Naive thymus-derived CD8-positive, alpha-beta T cell (primary cell): ENCODE results near the gene SOCS7. TPM values are rescaled to one million over a fixed set of nuclear protein-coding genes. Genes with fewer than 3 reads are reported as not detected.

Experiments
- ATAC-seq, 2 donors: fragments of 150-1000 bp; cut with Tn5 transposase in 1 of 2; sonication (Bioruptor Pico), chemical (Tn5 transposase) in 1 of 2; 1 replicate in 1 of 2; 2 replicates in 1 of 2; pipeline ENCODE4 v1.10.0; 2021; ENCODE audit warnings: mild to moderate bottlenecking in 2 of 2, moderate library complexity in 2 of 2
- POLR2A ChIA-PET: fragments of 350-600 bp; sonication (Branson Sonifier 250); formaldehyde crosslinking; loops from one replicate; lab custom pipeline; 2021; ENCODE audit warnings: antibody characterized with exemption; lab: Charles Lee
- DNase-seq, 10 donors: peaks; one replicate each; pipeline versions ENCODE4 v3.0.0 to v3.0.0-alpha.2; 2020 to 2022
- H3K27ac Mint-ChIP-seq, 10 donors: one replicate each; pipeline ENCODE4 v1.8.0; 2020 to 2022; ENCODE audit warnings: mild to moderate bottlenecking in 10 of 10, mixed read lengths in 10 of 10, moderate library complexity in 4 of 10, inconsistent platforms in 1 of 10
- H3K27me3 Mint-ChIP-seq, 5 donors: one replicate each; pipeline ENCODE4 v1.8.0; 2021 to 2022; ENCODE audit warnings: mixed read lengths in 5 of 5
- H3K36me3 Mint-ChIP-seq, 3 donors: one replicate each; pipeline ENCODE4 v1.8.0; 2020 to 2022; ENCODE audit warnings: mixed read lengths in 3 of 3, mild to moderate bottlenecking in 2 of 3, inconsistent platforms in 1 of 3
- H3K4me1 Mint-ChIP-seq, 4 donors: one replicate each; pipeline ENCODE4 v1.8.0; 2021 to 2022; ENCODE audit warnings: mixed read lengths in 4 of 4
- H3K4me3 Mint-ChIP-seq, 10 donors: one replicate each; pipeline ENCODE4 v1.8.0; 2020 to 2022; ENCODE audit warnings: mild to moderate bottlenecking in 10 of 10, mixed read lengths in 10 of 10, moderate library complexity in 6 of 10, inconsistent platforms in 1 of 10
- H3K9me3 Mint-ChIP-seq, 9 donors: one replicate each; pipeline ENCODE4 v1.8.0; 2020 to 2022; ENCODE audit warnings: mixed read lengths in 9 of 9, mild to moderate bottlenecking in 3 of 9, inconsistent platforms in 1 of 9, moderate library complexity in 1 of 9
- polyA plus RNA-seq, 3 donors: library from polyadenylated mRNA; unstranded; fragments of 300-500 nt; fragmentation: Illumina TruSeq; gene quantifications; one replicate each; pipeline ENCODE4 v1.2.3, GENCODE V29; 2021
- total RNA-seq, 8 experiments: library from RNA in 2 of 8; stranded (reverse) in 2 of 8; gene quantifications; one replicate each; pipeline ENCODE4 v1.2.3 and lab custom pipeline; 2021 to 2026

The SOCS7 gene
- total and polyA plus RNA-seq, 5 experiments from 2014 or later: 0.66 to 21.7 (median 1.2) TPM

GRCh38 chr17:38440614-38441397 lies 89.2 kb downstream of the SOCS7 start:
- Mint-ChIP-seq H3K36me3 (no peaks in the 10 kb centered on the region), H3K4me1 (peaks cover 0 to 14% (median 3%) of the 10 kb centered on the region in 4 donors), H3K27ac (no peak overlapping the region), H3K9me3 (no peaks in the 10 kb centered on the region), H3K4me3 (no peak overlapping the region), H3K27me3 (peaks cover 0 to 7% (median 0%) of the 10 kb centered on the region in 5 donors)
- POLR2A ChIA-PET: no interaction called here
- no peak for DNase-seq
- ATAC-seq: no peak

- Mint-ChIP-seq H3K27me3 (peaks cover 0 to 7% (median 0%) of the 10 kb centered on the region in 5 donors), H3K36me3 (no peaks in the 10 kb centered on the region)
- no peak for ATAC-seq
Observed at GRCh38 chr17:38441429-38442061, 89.9 kb downstream of the SOCS7 start.

GRCh38 chr17:38442548-38442947 lies 90.9 kb downstream of the SOCS7 start:
- no peaks in the 10 kb centered on the region for H3K36me3 Mint-ChIP-seq

More at GRCh38 chr17:38441429-38442061, 89.9 kb downstream of the SOCS7 start:
- POLR2A ChIA-PET: no interaction called here
- H3K4me1 Mint-ChIP-seq: peaks cover 0 to 14% (median 3%) of the 10 kb centered on the region in 4 donors
- DNase-seq: no peak
- no peaks in the 10 kb centered on the region for H3K9me3 Mint-ChIP-seq
- H3K4me3 Mint-ChIP-seq: no peak overlapping the region
- H3K27ac Mint-ChIP-seq: no peak overlapping the region

GRCh38 chr17:38443356-38444031 lies 91.8 kb downstream of the SOCS7 start:
- POLR2A ChIA-PET: no interaction called here
- Mint-ChIP-seq H3K4me1 (peaks cover 0 to 14% (median 3%) of the 10 kb centered on the region in 4 donors), H3K27ac (peak overlapping the region in 1 of 10 donors; percentile 47), H3K27me3 (peaks cover 0 to 13% (median 0%) of the 10 kb centered on the region in 5 donors), H3K4me3 (peak overlapping the region in 2 of 10 donors; percentile 14 to 30), H3K9me3 (no peaks in the 10 kb centered on the region), H3K36me3 (no peaks in the 10 kb centered on the region)
- DNase-seq: no peak
- ATAC-seq: peak in 1 of 2 donors; percentile 64

More at GRCh38 chr17:38442548-38442947, 90.9 kb downstream of the SOCS7 start:
- DNase-seq: no peak
- H3K9me3 Mint-ChIP-seq: no peaks in the 10 kb centered on the region
- POLR2A ChIA-PET: no interaction called here
- ATAC-seq: no peak
- H3K4me3 Mint-ChIP-seq: no peak overlapping the region
- peaks cover 0 to 7% (median 0%) of the 10 kb centered on the region in 5 donors for H3K27me3 Mint-ChIP-seq
- no peak overlapping the region for H3K27ac Mint-ChIP-seq
- H3K4me1 Mint-ChIP-seq: peaks cover 0 to 14% (median 3%) of the 10 kb centered on the region in 4 donors

GRCh38 chr17:38444151-38444550 lies 92.5 kb downstream of the SOCS7 start:
- peaks cover 0 to 13% (median under 1%) of the 10 kb centered on the region in 5 donors for H3K27me3 Mint-ChIP-seq
- POLR2A ChIA-PET: no interaction called here
- no peak overlapping the region for H3K27ac Mint-ChIP-seq
- H3K4me3 Mint-ChIP-seq: peak overlapping the region in 2 of 10 donors; percentile 14 to 30
- H3K4me1 Mint-ChIP-seq: peaks cover 0 to 14% (median 3%) of the 10 kb centered on the region in 4 donors
- no peaks in the 10 kb centered on the region for H3K36me3 Mint-ChIP-seq
- DNase-seq (peak; percentile 27 to 71 (median 48)), ATAC-seq (peak; percentile 92 to 94)
- H3K9me3 Mint-ChIP-seq: no peaks in the 10 kb centered on the region

GRCh38 chr17:38447502-38448085 lies 96.0 kb downstream of the SOCS7 start:
- POLR2A ChIA-PET: no interaction called here
- Mint-ChIP-seq H3K4me1 (peaks cover 4 to 18% (median 8%) of the 10 kb centered on the region in 4 donors), H3K27ac (no peak overlapping the region), H3K27me3 (peaks cover 7 to 28% (median 9%) of the 10 kb centered on the region in 5 donors), H3K36me3 (no peaks in the 10 kb centered on the region), H3K4me3 (no peak overlapping the region), H3K9me3 (no peaks in the 10 kb centered on the region)
- DNase-seq (no peak), ATAC-seq (no peak)

- peaks cover 14 to 34% (median 16%) of the 10 kb centered on the region in 5 donors for H3K27me3 Mint-ChIP-seq
- ATAC-seq (no peak), DNase-seq (no peak)
- POLR2A ChIA-PET: interaction anchor here (0.6 kb wide), 1 partner anchor 104 kb away, joined by 3 read pairs; no protein-coding TSS in a partner anchor
- no peaks in the 10 kb centered on the region for H3K9me3 Mint-ChIP-seq
- H3K36me3 Mint-ChIP-seq: no peaks in the 10 kb centered on the region
- H3K4me1 Mint-ChIP-seq: peaks cover 10 to 21% (median 15%) of the 10 kb centered on the region in 4 donors
- no peak overlapping the region for H3K4me3 Mint-ChIP-seq
- no peak overlapping the region for H3K27ac Mint-ChIP-seq
Observed at GRCh38 chr17:38448208-38448771, 96.6 kb downstream of the SOCS7 start.

GRCh38 chr17:38449364-38449763 lies 97.7 kb downstream of the SOCS7 start:
- peaks cover 17 to 40% (median 17%) of the 10 kb centered on the region in 5 donors for H3K27me3 Mint-ChIP-seq
- no peak overlapping the region for H3K27ac Mint-ChIP-seq
- no peak for DNase-seq
- H3K4me1 Mint-ChIP-seq: peaks cover 12 to 18% (median 14%) of the 10 kb centered on the region in 4 donors
- H3K4me3 Mint-ChIP-seq: no peak overlapping the region
- no peaks in the 10 kb centered on the region for H3K9me3 Mint-ChIP-seq
- no peak for ATAC-seq
- POLR2A ChIA-PET: no interaction called here
- no peaks in the 10 kb centered on the region for H3K36me3 Mint-ChIP-seq

- DNase-seq: no peak
Observed at GRCh38 chr17:38450557-38451029, 98.9 kb downstream of the SOCS7 start.

GRCh38 chr17:38451030-38451839 lies 99.6 kb downstream of the SOCS7 start:
- Mint-ChIP-seq H3K27ac (no peak overlapping the region), H3K4me3 (no peak overlapping the region), H3K27me3 (peaks cover 23 to 55% (median 27%) of the 10 kb centered on the region in 5 donors), H3K36me3 (no peaks in the 10 kb centered on the region), H3K9me3 (no peaks in the 10 kb centered on the region), H3K4me1 (peaks cover 15 to 27% (median 18%) of the 10 kb centered on the region in 4 donors)
- no peak for DNase-seq
- ATAC-seq: no peak
- POLR2A ChIA-PET: no interaction called here

More at GRCh38 chr17:38450557-38451029, 98.9 kb downstream of the SOCS7 start:
- ATAC-seq: no peak
- Mint-ChIP-seq H3K4me3 (no peak overlapping the region), H3K4me1 (peaks cover 15 to 27% (median 18%) of the 10 kb centered on the region in 4 donors), H3K27ac (peak overlapping the region in 1 of 10 donors; percentile 65), H3K9me3 (no peaks in the 10 kb centered on the region), H3K27me3 (peaks cover 22 to 52% (median 25%) of the 10 kb centered on the region in 5 donors), H3K36me3 (no peaks in the 10 kb centered on the region)
- POLR2A ChIA-PET: no interaction called here

GRCh38 chr17:38451840-38452529 lies 100.3 kb downstream of the SOCS7 start:
- Mint-ChIP-seq H3K4me1 (peaks cover 15 to 27% (median 18%) of the 10 kb centered on the region in 4 donors), H3K27ac (peak overlapping the region in 1 of 10 donors; percentile 82), H3K27me3 (peaks cover 23 to 63% (median 34%) of the 10 kb centered on the region in 5 donors), H3K4me3 (peak overlapping the region in 3 of 10 donors; percentile 76 to 84 (median 81)), H3K36me3 (no peaks in the 10 kb centered on the region), H3K9me3 (no peaks in the 10 kb centered on the region)
- DNase-seq (no peak), ATAC-seq (no peak)
- POLR2A ChIA-PET: no interaction called here
